Measurements from ENCODE around the gene MKX. TPM values are rescaled to one million over a fixed set of nuclear protein-coding genes. Genes with fewer than 3 reads are reported as not detected.

MKX gene
- total RNA-seq, 4 donors from 2014 or later, result 2.3 to 39.5 (median 26.5) TPM

GRCh38 chr10:27642023-27642589 lies 103.5 kb downstream of the MKX start:
- TF ChIP-seq, protein P1, sequence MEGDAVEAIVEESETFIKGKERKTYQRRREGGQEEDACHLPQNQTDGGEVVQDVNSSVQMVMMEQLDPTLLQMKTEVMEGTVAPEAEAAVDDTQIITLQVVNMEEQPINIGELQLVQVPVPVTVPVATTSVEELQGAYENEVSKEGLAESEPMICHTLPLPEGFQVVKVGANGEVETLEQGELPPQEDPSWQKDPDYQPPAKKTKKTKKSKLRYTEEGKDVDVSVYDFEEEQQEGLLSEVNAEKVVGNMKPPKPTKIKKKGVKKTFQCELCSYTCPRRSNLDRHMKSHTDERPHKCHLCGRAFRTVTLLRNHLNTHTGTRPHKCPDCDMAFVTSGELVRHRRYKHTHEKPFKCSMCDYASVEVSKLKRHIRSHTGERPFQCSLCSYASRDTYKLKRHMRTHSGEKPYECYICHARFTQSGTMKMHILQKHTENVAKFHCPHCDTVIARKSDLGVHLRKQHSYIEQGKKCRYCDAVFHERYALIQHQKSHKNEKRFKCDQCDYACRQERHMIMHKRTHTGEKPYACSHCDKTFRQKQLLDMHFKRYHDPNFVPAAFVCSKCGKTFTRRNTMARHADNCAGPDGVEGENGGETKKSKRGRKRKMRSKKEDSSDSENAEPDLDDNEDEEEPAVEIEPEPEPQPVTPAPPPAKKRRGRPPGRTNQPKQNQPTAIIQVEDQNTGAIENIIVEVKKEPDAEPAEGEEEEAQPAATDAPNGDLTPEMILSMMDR (IDR thresholded peaks at IDR 0.05), result no peak
- no peak for TF ChIP-seq POLR2A (IDR thresholded peaks at IDR 0.05)
- TF ChIP-seq EP300 (IDR thresholded peaks at IDR 0.05), result no peak
- TF ChIP-seq POLR2AphosphoS5 (IDR thresholded peaks at IDR 0.05), result no peak
- H3K36me3 ChIP-seq, result no peaks in the 10 kb centered on the region
- H3K4me1 ChIP-seq, result no peaks in the 10 kb centered on the region
- no peaks in the 10 kb centered on the region for H3K27me3 ChIP-seq
- ATAC-seq, result no peak
- H3K4me3 ChIP-seq, result no peak overlapping the region
- peaks cover 0 to 9% (median 0%) of the 10 kb centered on the region in 3 donors for H3K9me3 ChIP-seq
- 86 to 96% methylated on average over 2 of the region's 2 CpGs for WGBS, 2 donors (ENCODE audit: low coverage in 1 of 2)
- no peak overlapping the region for H3K27ac ChIP-seq

- H3K36me3 ChIP-seq, result no peaks in the 10 kb centered on the region
- no peak for TF ChIP-seq EP300 (IDR thresholded peaks at IDR 0.05)
- no peak for TF ChIP-seq POLR2A (IDR thresholded peaks at IDR 0.05)
- TF ChIP-seq, protein P1 (IDR thresholded peaks at IDR 0.05), result no peak
- no peak for TF ChIP-seq POLR2AphosphoS5 (IDR thresholded peaks at IDR 0.05)
- WGBS, 2 donors (ENCODE audit: low coverage in 1 of 2), result 57 to 76% methylated on average over 3 of the region's 3 CpGs
- no peaks in the 10 kb centered on the region for H3K4me1 ChIP-seq
- H3K27me3 ChIP-seq, result no peaks in the 10 kb centered on the region
- peaks cover 0 to 9% (median 0%) of the 10 kb centered on the region in 3 donors for H3K9me3 ChIP-seq
- ATAC-seq, result no peak
- H3K4me3 ChIP-seq, result no peak overlapping the region
- H3K27ac ChIP-seq, result no peak overlapping the region
Measured at GRCh38 chr10:27638071-27638750, 107.4 kb downstream of the MKX start.

DNA sequence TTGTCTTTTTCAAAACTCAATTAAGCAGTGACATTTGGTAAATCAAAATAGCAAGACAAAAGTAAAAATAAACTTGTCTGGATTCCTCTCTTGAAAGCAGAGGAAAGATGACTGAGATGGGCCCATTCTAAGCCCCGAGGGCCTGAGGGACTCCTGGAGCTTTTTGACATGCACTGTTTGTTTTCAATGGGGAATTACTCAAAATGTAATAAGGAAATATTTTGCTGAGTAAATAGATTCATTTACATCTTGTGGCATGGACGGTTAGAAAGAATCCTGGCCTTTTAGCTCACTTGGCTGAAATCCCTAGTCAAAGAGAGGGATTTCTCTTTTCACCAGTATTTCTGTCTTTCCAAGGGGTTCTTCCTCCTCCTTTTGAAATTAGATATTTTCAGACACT lies 108.0 kb downstream of the MKX start:
- TF ChIP-seq POLR2A (IDR thresholded peaks at IDR 0.05), result no peak
- no peak overlapping the region for H3K4me3 ChIP-seq
- H3K4me1 ChIP-seq, result no peaks in the 10 kb centered on the region
- H3K27me3 ChIP-seq, result no peaks in the 10 kb centered on the region
- H3K36me3 ChIP-seq, result no peaks in the 10 kb centered on the region
- no peak overlapping the region for H3K27ac ChIP-seq
- WGBS, 2 donors (ENCODE audit: low coverage in 1 of 2), result 25 to 53% methylated on average over 1 to 2 of the region's 2 CpGs
- H3K9me3 ChIP-seq, result peaks cover 0 to 9% (median 0%) of the 10 kb centered on the region in 3 donors
- no peak for ATAC-seq

DNA sequence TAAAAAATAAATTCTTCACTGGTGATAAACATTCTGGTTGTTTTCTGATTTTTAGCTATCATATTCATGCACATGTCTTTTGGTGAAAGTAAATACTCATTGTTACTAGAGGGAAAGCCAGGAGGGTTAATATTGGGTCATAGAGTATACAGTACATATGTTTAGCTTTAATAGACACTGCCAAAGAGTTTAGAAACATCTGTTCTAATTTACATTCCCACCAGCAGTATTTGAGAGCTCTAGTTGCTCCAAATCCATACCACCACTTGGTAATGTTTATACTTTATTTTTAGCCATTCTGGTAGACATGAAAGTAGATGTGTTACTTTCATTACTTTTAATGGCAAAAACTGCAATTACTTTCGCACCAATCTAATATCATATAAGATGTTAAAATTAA lies 108.8 kb downstream of the MKX start:
- no peak for TF ChIP-seq EP300 (IDR thresholded peaks at IDR 0.05)
- TF ChIP-seq POLR2A (IDR thresholded peaks at IDR 0.05), result no peak
- TF ChIP-seq, protein P1 (IDR thresholded peaks at IDR 0.05), result no peak
- no peak for TF ChIP-seq POLR2AphosphoS5 (IDR thresholded peaks at IDR 0.05)
- H3K36me3 ChIP-seq, result no peaks in the 10 kb centered on the region

GRCh38 chr10:27635699-27636270 lies 109.8 kb downstream of the MKX start:
- H3K27ac ChIP-seq, result no peak overlapping the region
- 17 to 20% methylated on average over 1 to 2 of the region's 2 CpGs for WGBS, 2 donors (ENCODE audit: low coverage in 1 of 2)
- no peak overlapping the region for H3K4me3 ChIP-seq
- H3K27me3 ChIP-seq, result no peaks in the 10 kb centered on the region
- no peak for ATAC-seq
- H3K9me3 ChIP-seq, result no peaks in the 10 kb centered on the region
- no peaks in the 10 kb centered on the region for H3K4me1 ChIP-seq
- no peaks in the 10 kb centered on the region for H3K36me3 ChIP-seq
- TF ChIP-seq POLR2A (IDR thresholded peaks at IDR 0.05) (no peak), EP300 (IDR thresholded peaks at IDR 0.05) (no peak), POLR2AphosphoS5 (IDR thresholded peaks at IDR 0.05) (no peak)
- TF ChIP-seq, protein P1 (IDR thresholded peaks at IDR 0.05), result no peak

More for the DNA sequence above, 108.8 kb downstream of the MKX start:
- no peak for ATAC-seq
- Histone ChIP-seq H3K9me3 (peaks cover 0 to 2% (median 0%) of the 10 kb centered on the region in 3 donors), H3K27ac (no peak overlapping the region), H3K4me1 (no peaks in the 10 kb centered on the region), H3K27me3 (no peaks in the 10 kb centered on the region), H3K4me3 (no peak overlapping the region)
- 100% methylated on average over 1 of the region's 1 CpG for WGBS, 2 donors (ENCODE audit: low coverage in 1 of 2)
